Activated CD4-positive, alpha-beta T cell treated with anti-CD3 and anti-CD28 coated beads for 36 hours (primary cell): ENCODE data around the gene FA2H. TPM values are rescaled to one million over a fixed set of nuclear protein-coding genes. Genes with fewer than 3 reads are reported as not detected.
"Not testable (repeated sequence)": the region's sequence is repeated elsewhere in the genome, so short reads cannot be mapped to it uniquely, and the experiment has no call there.

ENCODE experiments used
- ATAC-seq: fragments of 200-7000 bp; cut with Tn5 transposase; one replicate; pipeline ENCODE4 v1.10.0; 2021; ENCODE audit warnings: mild to moderate bottlenecking, moderate library complexity
- CTCF ChIA-PET: fragments of 350-600 bp; sonication (Branson Sonifier 250); formaldehyde crosslinking; loops from one replicate; lab custom pipeline; 2021; ENCODE audit warnings: antibody characterized with exemption; lab: Charles Lee
- POLR2A ChIA-PET: fragments of 350-600 bp; sonication (Branson Sonifier 250); formaldehyde crosslinking; loops from one replicate; lab custom pipeline; 2021; ENCODE audit warnings: antibody characterized with exemption, inconsistent platforms; lab: Charles Lee
- DNase-seq: peaks from one replicate; pipeline ENCODE4 v3.0.0-alpha.2; 2020
- H3K27ac Mint-ChIP-seq: one replicate; pipeline ENCODE4 v1.8.0; 2021; ENCODE audit warnings: mixed read lengths
- H3K27me3 Mint-ChIP-seq: one replicate; pipeline ENCODE4 v1.8.0; 2021; ENCODE audit warnings: mixed read lengths
- H3K36me3 Mint-ChIP-seq: one replicate; pipeline ENCODE4 v1.8.0; 2021; ENCODE audit warnings: low read depth, mixed read lengths
- H3K4me1 Mint-ChIP-seq: one replicate; pipeline ENCODE4 v1.8.0; 2021; ENCODE audit warnings: mixed read lengths
- H3K4me3 Mint-ChIP-seq: one replicate; pipeline ENCODE4 v1.8.0; 2021; ENCODE audit warnings: mild to moderate bottlenecking, moderate library complexity, mixed read lengths
- H3K9me3 Mint-ChIP-seq: one replicate; pipeline ENCODE4 v1.8.0; 2021; ENCODE audit warnings: low read depth, mixed read lengths
- intact Hi-C, 2 experiments: fragments of 100-400 bp; cut with DNase I in 1 of 2; cut with micrococcal nuclease in 1 of 2; formaldehyde crosslinking; loops; one replicate each; pipeline versions ENCODE4 v1.14.2 to v1.15.1; 2022 to 2024; cut with DNase I, micrococcal nuclease
- total RNA-seq, 2 experiments: library from RNA; stranded (reverse); gene quantifications; one replicate each; pipeline ENCODE4 v1.2.3, GENCODE V29; 2021

FA2H gene
- total RNA-seq, 2 experiments from 2014 or later: not detected

GRCh38 chr16:74793571-74793970, 19.0 kb upstream of the FA2H start:
- ChIA-PET POLR2A (no interaction called here), CTCF (no interaction called here)
- DNase-seq: no peak
- H3K27me3 Mint-ChIP-seq: peaks cover 12% of the 10 kb centered on the region
- no peak overlapping the region for H3K27ac Mint-ChIP-seq
- H3K9me3 Mint-ChIP-seq: no peaks in the 10 kb centered on the region
- no peak for ATAC-seq
- no peaks in the 10 kb centered on the region for H3K4me1 Mint-ChIP-seq
- H3K36me3 Mint-ChIP-seq: no peaks in the 10 kb centered on the region
- intact Hi-C loops: no loop called here
- no peak overlapping the region for H3K4me3 Mint-ChIP-seq

- Mint-ChIP-seq H3K9me3 (no peaks in the 10 kb centered on the region), H3K4me1 (no peaks in the 10 kb centered on the region), H3K36me3 (no peaks in the 10 kb centered on the region), H3K4me3 (no peak overlapping the region), H3K27me3 (peaks cover 12% of the 10 kb centered on the region), H3K27ac (no peak overlapping the region)
- ChIA-PET POLR2A (no interaction called here), CTCF (interaction anchor here (1.0 kb wide), 1 partner anchor 71 kb away, joined by 3 read pairs; no protein-coding TSS in a partner anchor)
- intact Hi-C loops: no loop called here
- DNase-seq (no peak), ATAC-seq (no peak)
Measured at GRCh38 chr16:74792225-74792624, 17.6 kb upstream of the FA2H start.

- ATAC-seq, H3K4me3 Mint-ChIP-seq, H3K27ac Mint-ChIP-seq, H3K36me3 Mint-ChIP-seq, intact Hi-C loops, H3K9me3 Mint-ChIP-seq, POLR2A ChIA-PET, DNase-seq, H3K4me1 Mint-ChIP-seq: not testable (repeated sequence)
- CTCF ChIA-PET: interaction anchor here (1.0 kb wide), 1 partner anchor 72 kb away, joined by 3 read pairs; no protein-coding TSS in a partner anchor
- peaks cover 11% of the 10 kb centered on the region for H3K27me3 Mint-ChIP-seq
Measured at GRCh38 chr16:74791749-74792148, 17.1 kb upstream of the FA2H start.

- no peak for DNase-seq
- no peak overlapping the region for H3K27ac Mint-ChIP-seq
- H3K27me3 Mint-ChIP-seq: no peaks in the 10 kb centered on the region
Measured at GRCh38 chr16:74788108-74788507, 13.5 kb upstream of the FA2H start.

GRCh38 chr16:74785031-74785430, 10.4 kb upstream of the FA2H start:
- Mint-ChIP-seq H3K4me1 (no peaks in the 10 kb centered on the region), H3K4me3 (no peak overlapping the region), H3K36me3 (no peaks in the 10 kb centered on the region), H3K27ac (no peak overlapping the region), H3K9me3 (no peaks in the 10 kb centered on the region), H3K27me3 (peaks cover 2% of the 10 kb centered on the region)
- ChIA-PET CTCF (no interaction called here), POLR2A (no interaction called here)
- no peak for ATAC-seq
- intact Hi-C loops: no loop called here
- no peak for DNase-seq

More at GRCh38 chr16:74788108-74788507, 13.5 kb upstream of the FA2H start:
- CTCF ChIA-PET: interaction anchor here (1.0 kb wide), 1 partner anchor 13 kb away, joined by 3 read pairs; the partner anchor contains the start of gene FA2H
- no peaks in the 10 kb centered on the region for H3K4me1 Mint-ChIP-seq
- intact Hi-C loops: no loop called here
- no peaks in the 10 kb centered on the region for H3K36me3 Mint-ChIP-seq
- H3K9me3 Mint-ChIP-seq: no peaks in the 10 kb centered on the region
- no peak for ATAC-seq
- H3K4me3 Mint-ChIP-seq: no peak overlapping the region
- POLR2A ChIA-PET: no interaction called here

- CTCF ChIA-PET: no interaction called here
- intact Hi-C loops: no loop called here
- no peaks in the 10 kb centered on the region for H3K36me3 Mint-ChIP-seq
- no peak overlapping the region for H3K4me3 Mint-ChIP-seq
- POLR2A ChIA-PET: no interaction called here
- DNase-seq (no peak), ATAC-seq (no peak)
- H3K9me3 Mint-ChIP-seq: no peaks in the 10 kb centered on the region
- peaks cover 21% of the 10 kb centered on the region for H3K27me3 Mint-ChIP-seq
- no peak overlapping the region for H3K27ac Mint-ChIP-seq
- peaks cover 5% of the 10 kb centered on the region for H3K4me1 Mint-ChIP-seq
Measured at GRCh38 chr16:74778646-74779045, 4.0 kb upstream of the FA2H start.

GRCh38 chr16:74776926-74777325, 2.3 kb upstream of the FA2H start:
- Mint-ChIP-seq H3K9me3 (no peaks in the 10 kb centered on the region), H3K4me3 (no peak overlapping the region), H3K27ac (no peak overlapping the region), H3K4me1 (peaks cover 6% of the 10 kb centered on the region), H3K36me3 (no peaks in the 10 kb centered on the region), H3K27me3 (peaks cover 34% of the 10 kb centered on the region)
- ChIA-PET POLR2A (no interaction called here), CTCF (no interaction called here)
- DNase-seq: no peak
- no peak for ATAC-seq
- intact Hi-C loops: no loop called here

- no peak for ATAC-seq
- intact Hi-C loops: loop anchor here in 1 of 2 experiments (2.0 kb wide), 1 partner anchor 74 kb away; the partner anchor contains the start of gene MLKL
- Mint-ChIP-seq H3K4me1 (peaks cover 6% of the 10 kb centered on the region), H3K27me3 (peaks cover 38% of the 10 kb centered on the region), H3K36me3 (no peaks in the 10 kb centered on the region), H3K4me3 (peak overlapping the region; percentile 33), H3K9me3 (no peaks in the 10 kb centered on the region), H3K27ac (no peak overlapping the region)
- DNase-seq: no peak
- ChIA-PET POLR2A (interaction anchor here (1.4 to 1.9 kb wide), 2 partner anchors 11 to 108 kb away, joined by 3 to 5 read pairs; partner anchors contain the start of gene RFWD3), CTCF (interaction anchor here (0.7 to 1.7 kb wide), 5 partner anchors 8 to 87 kb away, joined by 3 to 5 read pairs (median 4); no protein-coding TSS in a partner anchor)
Measured at GRCh38 chr16:74775255-74775654, 635 bp upstream of the FA2H start.

- Mint-ChIP-seq H3K36me3 (no peaks in the 10 kb centered on the region), H3K27ac (no peak overlapping the region), H3K4me3 (peak overlapping the region; percentile 46), H3K27me3 (peaks cover 38% of the 10 kb centered on the region), H3K4me1 (peaks cover 6% of the 10 kb centered on the region), H3K9me3 (no peaks in the 10 kb centered on the region)
- CTCF ChIA-PET: interaction anchor here (1.1 to 1.7 kb wide), 3 partner anchors 37 to 89 kb away, joined by 4 read pairs; no protein-coding TSS in a partner anchor
- DNase-seq (no peak), ATAC-seq (no peak)
- POLR2A ChIA-PET: interaction anchor here (1.9 kb wide), 1 partner anchor 107 kb away, joined by 5 read pairs; the partner anchor contains the start of gene RFWD3
- intact Hi-C loops: loop anchor here in 1 of 2 experiments (2.0 kb wide), 1 partner anchor 73 kb away; the partner anchor contains the start of gene MLKL
Measured at GRCh38 chr16:74773446-74774222, 986 bp downstream of the FA2H start.

- no peak for ATAC-seq
- ChIA-PET CTCF (interaction anchor here (1.5 kb wide), 1 partner anchor 11 kb away, joined by 4 read pairs; no protein-coding TSS in a partner anchor), POLR2A (no interaction called here)
- intact Hi-C loops: no loop called here
- H3K4me1 Mint-ChIP-seq: peaks cover 6% of the 10 kb centered on the region
- H3K27ac Mint-ChIP-seq: no peak overlapping the region
- H3K4me3 Mint-ChIP-seq: no peak overlapping the region
- no peaks in the 10 kb centered on the region for H3K36me3 Mint-ChIP-seq
- H3K9me3 Mint-ChIP-seq: no peaks in the 10 kb centered on the region
- DNase-seq: no peak
- H3K27me3 Mint-ChIP-seq: peaks cover 38% of the 10 kb centered on the region
Measured at GRCh38 chr16:74771656-74772315, 2.8 kb downstream of the FA2H start.

GRCh38 chr16:74770831-74771526, 3.6 kb downstream of the FA2H start:
- Mint-ChIP-seq H3K4me1 (peaks cover 6% of the 10 kb centered on the region), H3K4me3 (no peak overlapping the region), H3K36me3 (no peaks in the 10 kb centered on the region), H3K9me3 (no peaks in the 10 kb centered on the region), H3K27ac (no peak overlapping the region), H3K27me3 (peaks cover 37% of the 10 kb centered on the region)
- intact Hi-C loops: no loop called here
- ChIA-PET CTCF (interaction anchor here (1.5 kb wide), 1 partner anchor 10 kb away, joined by 4 read pairs; no protein-coding TSS in a partner anchor), POLR2A (interaction anchor here (0.8 kb wide), 1 partner anchor 25 kb away, joined by 4 read pairs; no protein-coding TSS in a partner anchor)
- ATAC-seq (no peak), DNase-seq (no peak)
